ENCODE measurements around the gene MCF2L. TPM values are rescaled to one million over a fixed set of nuclear protein-coding genes. Genes with fewer than 3 reads are reported as not detected.

The MCF2L gene
- total RNA-seq, 1 donor from 2014 or later: 90.0 TPM

DNA sequence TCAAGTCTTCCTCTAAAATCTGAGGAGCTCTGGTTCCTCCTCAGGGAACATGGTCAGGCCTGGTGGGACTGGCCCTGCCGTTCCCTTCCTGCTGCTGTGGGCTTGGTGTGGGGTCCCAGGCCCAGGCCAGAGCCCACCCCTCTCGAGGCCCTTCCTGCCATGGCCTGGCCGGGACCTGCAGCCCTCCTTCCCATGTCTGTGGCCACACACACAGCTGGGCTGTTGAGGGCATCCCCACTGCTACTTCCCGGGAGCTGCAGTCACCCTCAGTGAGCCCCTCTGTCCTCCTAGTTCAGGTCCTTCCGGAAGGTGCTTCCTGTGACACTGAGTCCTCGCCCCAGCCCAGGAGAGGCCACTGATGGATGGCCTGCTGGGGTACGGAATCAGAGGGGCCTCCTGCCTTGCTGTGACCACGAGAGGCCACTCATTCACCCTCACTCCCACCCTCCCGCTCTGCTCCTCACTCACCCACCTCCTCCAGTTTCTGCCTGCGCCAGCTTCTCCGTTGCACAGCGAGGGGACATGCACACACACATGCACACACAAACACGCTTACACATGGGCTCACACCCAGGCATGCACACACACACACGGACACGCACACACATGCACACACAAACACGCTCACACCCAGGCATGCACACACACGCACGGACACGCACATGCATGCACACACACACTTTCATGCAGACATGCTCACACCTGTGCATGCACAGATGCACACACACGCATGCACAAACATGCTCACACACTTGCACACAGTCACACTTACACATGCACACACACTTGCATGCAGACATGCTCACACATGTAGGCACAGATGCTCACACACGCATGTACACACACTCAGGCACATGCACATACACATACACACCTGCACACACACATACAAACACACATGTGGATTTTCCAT is 7.3 kb upstream of the MCF2L start:
- H3K4me1 Mint-ChIP-seq (ENCODE audit: low read depth): peaks cover 4% of the 10 kb centered on the region
- TF ChIP-seq, protein P1, sequence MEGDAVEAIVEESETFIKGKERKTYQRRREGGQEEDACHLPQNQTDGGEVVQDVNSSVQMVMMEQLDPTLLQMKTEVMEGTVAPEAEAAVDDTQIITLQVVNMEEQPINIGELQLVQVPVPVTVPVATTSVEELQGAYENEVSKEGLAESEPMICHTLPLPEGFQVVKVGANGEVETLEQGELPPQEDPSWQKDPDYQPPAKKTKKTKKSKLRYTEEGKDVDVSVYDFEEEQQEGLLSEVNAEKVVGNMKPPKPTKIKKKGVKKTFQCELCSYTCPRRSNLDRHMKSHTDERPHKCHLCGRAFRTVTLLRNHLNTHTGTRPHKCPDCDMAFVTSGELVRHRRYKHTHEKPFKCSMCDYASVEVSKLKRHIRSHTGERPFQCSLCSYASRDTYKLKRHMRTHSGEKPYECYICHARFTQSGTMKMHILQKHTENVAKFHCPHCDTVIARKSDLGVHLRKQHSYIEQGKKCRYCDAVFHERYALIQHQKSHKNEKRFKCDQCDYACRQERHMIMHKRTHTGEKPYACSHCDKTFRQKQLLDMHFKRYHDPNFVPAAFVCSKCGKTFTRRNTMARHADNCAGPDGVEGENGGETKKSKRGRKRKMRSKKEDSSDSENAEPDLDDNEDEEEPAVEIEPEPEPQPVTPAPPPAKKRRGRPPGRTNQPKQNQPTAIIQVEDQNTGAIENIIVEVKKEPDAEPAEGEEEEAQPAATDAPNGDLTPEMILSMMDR (IDR thresholded peaks at IDR 0.05; ENCODE audit: unreplicated experiment): no peak
- no peak overlapping the region for H3K27ac Mint-ChIP-seq
- DNase-seq (ENCODE audit: low spot score, unreplicated experiment): no peak
- no peaks in the 10 kb centered on the region for H3K9me3 Mint-ChIP-seq (ENCODE audit: low read depth)
- no peak overlapping the region for H3K4me3 Mint-ChIP-seq (ENCODE audit: low read depth)
- no peaks in the 10 kb centered on the region for H3K36me3 Mint-ChIP-seq (ENCODE audit: insufficient read depth)
- no peaks in the 10 kb centered on the region for H3K27me3 Mint-ChIP-seq

DNA sequence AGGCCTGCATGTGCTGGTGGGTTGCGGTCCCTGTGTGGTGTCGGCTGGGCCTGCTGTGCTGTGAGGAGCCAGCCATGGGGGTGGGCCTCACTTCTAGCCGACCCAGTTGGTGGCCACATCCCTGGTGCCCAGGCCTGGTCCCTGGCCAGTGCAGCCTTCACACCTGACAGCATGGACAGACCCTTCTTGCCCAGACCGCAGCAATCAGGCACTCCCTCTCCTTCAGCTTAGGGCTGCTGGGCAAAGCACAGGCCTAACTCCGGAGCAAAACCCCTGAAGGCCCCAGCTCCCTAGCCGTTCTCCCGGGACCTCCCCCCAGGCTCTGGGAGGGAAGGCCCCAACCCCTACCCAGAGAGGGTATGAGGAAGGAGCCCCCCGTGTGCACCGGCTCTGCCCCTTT is 6.6 kb upstream of the MCF2L start:
- TF ChIP-seq, protein P1 (IDR thresholded peaks at IDR 0.05; ENCODE audit: unreplicated experiment): no peak
- no peak for DNase-seq (ENCODE audit: low spot score, unreplicated experiment)
- Mint-ChIP-seq H3K36me3 (ENCODE audit: insufficient read depth) (no peaks in the 10 kb centered on the region), H3K27me3 (no peaks in the 10 kb centered on the region), H3K4me1 (ENCODE audit: low read depth) (no peaks in the 10 kb centered on the region), H3K4me3 (ENCODE audit: low read depth) (no peak overlapping the region), H3K27ac (no peak overlapping the region), H3K9me3 (ENCODE audit: low read depth) (no peaks in the 10 kb centered on the region)

DNA sequence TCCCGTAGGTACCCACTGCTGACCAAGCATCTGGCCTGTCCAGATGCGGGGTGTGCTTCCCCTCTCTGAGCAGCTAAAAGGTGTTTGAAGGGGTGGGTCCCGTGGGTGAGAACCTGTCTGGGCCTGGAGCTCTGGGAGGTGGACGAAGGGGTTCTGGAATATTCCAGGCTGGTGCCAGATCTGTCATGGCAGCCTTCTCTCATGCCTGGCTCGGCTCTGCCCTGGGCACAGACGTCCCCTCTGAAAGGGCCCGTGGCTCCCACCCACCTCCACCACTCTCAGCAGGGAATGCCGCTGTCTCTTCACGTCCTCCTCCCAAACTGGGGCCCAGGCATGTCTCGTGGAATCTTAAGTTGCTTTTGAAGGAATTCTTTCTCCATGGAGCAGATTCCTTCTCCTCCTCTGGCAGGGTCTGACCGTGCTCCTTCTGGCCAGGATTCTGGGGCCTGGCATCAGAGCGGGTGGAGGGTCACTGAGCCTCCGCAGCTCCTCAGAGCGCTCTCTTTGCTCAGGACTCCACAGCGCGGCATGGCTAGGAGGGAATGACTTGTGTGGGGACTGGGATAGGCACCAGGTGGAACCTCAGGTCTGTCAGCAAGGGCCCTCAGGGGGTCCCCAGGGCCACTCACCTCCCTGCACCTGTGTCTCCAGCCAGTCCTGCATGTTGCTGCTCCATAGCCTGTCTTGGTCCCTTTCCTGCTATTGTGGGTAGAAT is 5.9 kb upstream of the MCF2L start:
- H3K9me3 Mint-ChIP-seq (ENCODE audit: low read depth): no peaks in the 10 kb centered on the region
- H3K4me1 Mint-ChIP-seq (ENCODE audit: low read depth): no peaks in the 10 kb centered on the region
- H3K36me3 Mint-ChIP-seq (ENCODE audit: insufficient read depth): no peaks in the 10 kb centered on the region
- DNase-seq (ENCODE audit: low spot score, unreplicated experiment): no peak
- no peak overlapping the region for H3K27ac Mint-ChIP-seq
- TF ChIP-seq, protein P1 (IDR thresholded peaks at IDR 0.05; ENCODE audit: unreplicated experiment): no peak
- H3K4me3 Mint-ChIP-seq (ENCODE audit: low read depth): no peak overlapping the region
- no peaks in the 10 kb centered on the region for H3K27me3 Mint-ChIP-seq

DNA sequence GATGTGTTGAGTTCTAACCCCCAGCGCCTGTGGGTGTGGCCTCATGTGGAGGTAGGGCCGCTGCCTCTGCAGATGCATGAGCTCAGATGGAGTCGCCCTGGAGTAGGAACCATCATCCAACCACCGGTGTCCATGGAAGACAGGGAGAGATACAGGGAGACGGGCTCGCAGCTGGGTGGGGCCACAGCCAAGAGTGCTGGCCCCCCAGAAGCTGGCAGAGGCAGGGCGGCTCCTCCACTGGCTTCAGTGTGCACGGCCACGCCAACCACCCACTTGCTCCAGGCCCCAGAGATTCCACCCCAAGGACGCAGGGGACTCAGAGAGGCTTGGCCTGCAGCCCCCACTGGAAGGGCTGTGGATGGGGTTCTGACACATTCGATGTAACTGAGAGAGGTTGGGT is 5.4 kb upstream of the MCF2L start:
- H3K27me3 Mint-ChIP-seq: no peaks in the 10 kb centered on the region
- no peaks in the 10 kb centered on the region for H3K36me3 Mint-ChIP-seq (ENCODE audit: insufficient read depth)
- H3K9me3 Mint-ChIP-seq (ENCODE audit: low read depth): no peaks in the 10 kb centered on the region
- H3K4me1 Mint-ChIP-seq (ENCODE audit: low read depth): no peaks in the 10 kb centered on the region
- no peak overlapping the region for H3K27ac Mint-ChIP-seq
- TF ChIP-seq, protein P1 (IDR thresholded peaks at IDR 0.05; ENCODE audit: unreplicated experiment): no peak
- DNase-seq (ENCODE audit: low spot score, unreplicated experiment): no peak
- H3K4me3 Mint-ChIP-seq (ENCODE audit: low read depth): no peak overlapping the region

DNA sequence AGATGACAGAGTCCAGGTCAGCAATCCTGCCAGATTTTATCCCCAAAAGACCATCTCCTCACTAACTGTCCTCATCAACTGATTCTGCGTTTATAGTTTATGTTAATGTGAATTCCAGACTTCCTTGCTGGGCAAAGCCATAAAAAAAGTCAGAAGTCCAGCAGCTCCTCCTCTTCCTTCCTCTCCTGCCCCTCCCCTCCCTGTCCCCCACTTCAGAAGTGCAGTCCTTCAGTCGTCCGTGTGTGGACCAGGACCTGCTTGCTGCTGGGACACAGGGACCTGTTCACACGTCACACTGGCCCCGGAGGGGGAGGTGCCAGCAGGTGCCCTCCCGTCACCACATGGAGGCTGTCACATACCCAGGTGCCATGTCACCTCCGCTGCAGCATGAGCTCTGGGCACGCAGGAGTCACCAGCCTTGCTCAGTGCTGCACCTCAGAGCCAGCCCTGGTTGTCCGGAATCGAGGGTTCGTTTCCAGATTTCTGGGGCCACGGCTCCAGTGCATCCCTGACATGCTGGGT is 4.0 kb upstream of the MCF2L start:
- Mint-ChIP-seq H3K4me1 (ENCODE audit: low read depth) (peaks cover 8% of the 10 kb centered on the region), H3K36me3 (ENCODE audit: insufficient read depth) (no peaks in the 10 kb centered on the region), H3K27me3 (no peaks in the 10 kb centered on the region), H3K9me3 (ENCODE audit: low read depth) (no peaks in the 10 kb centered on the region), H3K27ac (no peak overlapping the region), H3K4me3 (ENCODE audit: low read depth) (no peak overlapping the region)
- DNase-seq (ENCODE audit: low spot score, unreplicated experiment): no peak
- TF ChIP-seq, protein P1 (IDR thresholded peaks at IDR 0.05; ENCODE audit: unreplicated experiment): no peak

Measured in progenitor cell of endocrine pancreas (in vitro differentiated cells).